SJCRH30 (cell line): ENCODE results near the gene CLEC3B. TPM values are rescaled to one million over a fixed set of nuclear protein-coding genes. Genes with fewer than 3 reads are reported as not detected.

ENCODE experiments used
- DNase-seq, 2 experiments: peaks; one replicate each; pipeline ENCODE4 v3.0.0-alpha.2; 2015 to 2020
- H3K27ac ChIP-seq: fragments of 250-450 bp; sonication (Bioruptor Pico); 2 replicates; pipeline ENCODE4 v1.5.1; 2020; ENCODE audit warnings: mild to moderate bottlenecking, moderate library complexity
- H3K27me3 ChIP-seq: fragments of 250-450 bp; sonication (Bioruptor Pico); 2 replicates; pipeline ENCODE4 v1.5.1; 2020; ENCODE audit warnings: mild to moderate bottlenecking, moderate library complexity
- H3K36me3 ChIP-seq: fragments of 250-450 bp; sonication (Bioruptor Pico); 2 replicates; pipeline ENCODE4 v1.5.1; 2020; ENCODE audit warnings: mild to moderate bottlenecking, moderate library complexity
- H3K4me1 ChIP-seq: fragments of 250-450 bp; sonication (Bioruptor Pico); 2 replicates; pipeline ENCODE4 v1.5.1; 2020; ENCODE audit warnings: mild to moderate bottlenecking, moderate library complexity
- H3K4me3 ChIP-seq: fragments of 250-450 bp; sonication (Bioruptor Pico); 2 replicates; pipeline ENCODE4 v1.5.1; 2020; ENCODE audit warnings: mild to moderate bottlenecking, moderate library complexity
- H3K9me3 ChIP-seq: fragments of 250-450 bp; sonication (Bioruptor Pico); replicated peaks from 2 replicates; pipeline ENCODE4 v1.5.1; 2020; ENCODE audit warnings: mild to moderate bottlenecking, moderate library complexity
- total RNA-seq: library from RNA; depleted of rRNA; stranded (reverse); fragments of >200 nt; shearing (Covaris generic); gene quantifications from 2 replicates; pipeline ENCODE4 v1.2.3, GENCODE V29; 2014

Gene CLEC3B
- total RNA-seq, 1 experiment from 2014 or later, result not detected

DNA sequence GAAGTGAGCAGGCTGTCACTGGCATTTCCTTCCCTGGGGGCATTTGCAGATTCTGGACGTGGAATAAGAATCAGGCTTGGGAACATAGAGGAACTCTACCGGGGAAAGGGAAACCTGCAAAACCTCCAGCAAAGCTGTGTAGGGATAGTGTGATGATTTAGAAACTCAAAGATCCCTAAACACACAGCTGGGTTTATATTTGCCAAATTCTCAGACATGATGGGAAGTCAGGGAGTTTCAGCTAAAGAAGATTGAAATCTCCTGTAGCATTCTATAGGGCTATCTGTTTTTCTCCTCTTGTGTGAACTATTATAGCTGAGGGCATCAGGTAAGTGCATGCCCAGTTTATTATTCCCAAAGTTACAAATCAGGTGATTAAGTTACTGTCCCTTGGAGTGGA lies 9.2 kb upstream of the CLEC3B start:
- H3K27me3 ChIP-seq, result no peaks in the 10 kb centered on the region
- peaks cover 8% of the 10 kb centered on the region for H3K4me1 ChIP-seq
- H3K9me3 ChIP-seq, result no peaks in the 10 kb centered on the region
- H3K36me3 ChIP-seq, result peaks cover 7% of the 10 kb centered on the region; the same call in 1 of the 2 replicates
- H3K27ac ChIP-seq, result no peak overlapping the region
- no peak for DNase-seq
- no peak overlapping the region for H3K4me3 ChIP-seq

DNA sequence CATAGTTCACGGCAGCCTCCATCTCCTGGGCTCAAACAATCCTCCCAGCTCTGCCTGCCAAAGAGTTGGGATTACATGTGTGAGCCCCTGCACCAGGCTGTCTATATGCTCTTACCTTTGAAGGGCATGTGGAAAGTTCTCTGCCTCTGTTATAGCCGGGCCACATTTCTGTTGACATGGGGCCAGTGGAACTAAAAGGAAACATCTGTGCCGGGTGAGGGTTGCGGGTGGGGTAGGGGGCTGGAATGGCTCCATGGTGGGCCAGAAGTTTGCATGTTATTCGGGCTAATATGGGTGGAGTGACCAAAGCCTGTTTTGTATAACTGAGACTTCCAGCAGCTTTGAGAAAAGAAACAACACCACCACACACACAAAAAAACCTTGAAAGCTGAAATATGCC lies 8.3 kb upstream of the CLEC3B start:
- peaks cover 7% of the 10 kb centered on the region; the same call in 1 of the 2 replicates for H3K36me3 ChIP-seq
- peaks cover under 1% of the 10 kb centered on the region; the same call in 1 of the 2 replicates for H3K4me1 ChIP-seq
- no peaks in the 10 kb centered on the region for H3K9me3 ChIP-seq
- no peak overlapping the region for H3K4me3 ChIP-seq
- DNase-seq, result no peak
- H3K27me3 ChIP-seq, result no peaks in the 10 kb centered on the region
- H3K27ac ChIP-seq, result no peak overlapping the region

DNA sequence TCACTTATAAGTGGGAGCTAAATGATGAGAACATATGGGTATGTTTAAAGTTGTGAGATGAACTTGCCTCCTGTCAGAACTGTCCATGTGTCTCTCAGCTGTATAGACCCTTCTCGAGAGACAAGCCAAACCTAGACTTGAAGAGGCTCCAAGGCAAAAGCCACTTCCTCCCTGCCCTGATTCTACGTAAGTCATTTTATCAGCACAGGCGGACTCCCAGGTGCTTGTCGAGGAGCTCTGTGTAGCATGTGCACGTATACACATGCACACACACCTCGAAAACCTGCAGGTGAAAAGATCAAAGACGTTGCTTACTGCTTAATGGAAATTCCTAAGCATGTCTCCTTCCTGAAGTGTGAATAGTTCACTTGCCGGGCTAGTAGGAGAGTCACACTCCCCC lies 5.6 kb upstream of the CLEC3B start:
- Histone ChIP-seq H3K9me3 (no peaks in the 10 kb centered on the region), H3K27ac (no peak overlapping the region), H3K27me3 (no peaks in the 10 kb centered on the region), H3K4me3 (no peak overlapping the region), H3K4me1 (no peaks in the 10 kb centered on the region; the same call in 1 of the 2 replicates), H3K36me3 (no peaks in the 10 kb centered on the region)
- no peak for DNase-seq

DNA sequence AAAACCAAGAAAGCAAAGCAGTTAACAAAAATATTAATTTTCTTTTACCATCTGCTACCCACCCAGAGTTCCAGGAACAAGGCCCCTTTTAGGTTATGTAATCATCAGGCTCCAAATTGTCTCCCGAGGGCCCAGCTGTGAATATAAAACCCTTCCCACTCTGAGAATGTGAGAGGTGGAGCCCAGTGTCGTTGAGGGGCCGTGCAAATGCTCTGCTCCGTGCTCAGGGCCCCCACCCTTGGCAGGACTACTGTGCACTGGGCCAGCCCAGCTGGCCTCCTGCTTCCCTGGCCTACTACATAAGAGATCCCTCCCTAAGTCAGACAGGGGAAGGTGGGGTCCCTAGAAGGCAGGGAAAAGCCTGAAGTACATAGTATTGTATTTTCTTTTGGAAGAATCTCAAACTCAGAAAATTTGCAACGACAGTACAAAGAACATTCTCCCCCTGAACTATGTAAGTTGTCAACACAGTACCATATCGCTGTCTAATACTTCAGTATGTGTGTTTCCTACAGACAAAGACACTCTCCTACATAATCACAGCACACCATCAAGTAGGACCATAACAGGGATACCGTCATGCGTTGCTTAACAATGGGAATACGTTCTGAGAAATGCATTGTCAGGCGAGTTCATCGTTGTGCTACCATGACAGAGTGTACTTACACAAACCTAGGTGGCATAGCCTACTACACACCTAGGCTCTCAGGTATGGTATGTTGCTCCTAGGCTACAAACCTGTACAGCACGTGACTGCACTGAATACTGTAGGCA lies 4.4 kb upstream of the CLEC3B start:
- Histone ChIP-seq H3K4me1 (no peaks in the 10 kb centered on the region; the same call in 1 of the 2 replicates), H3K36me3 (no peaks in the 10 kb centered on the region), H3K9me3 (no peaks in the 10 kb centered on the region), H3K4me3 (no peak overlapping the region), H3K27ac (no peak overlapping the region), H3K27me3 (no peaks in the 10 kb centered on the region)
- DNase-seq, result peak in 1 of 2 experiments; percentile 4

DNA sequence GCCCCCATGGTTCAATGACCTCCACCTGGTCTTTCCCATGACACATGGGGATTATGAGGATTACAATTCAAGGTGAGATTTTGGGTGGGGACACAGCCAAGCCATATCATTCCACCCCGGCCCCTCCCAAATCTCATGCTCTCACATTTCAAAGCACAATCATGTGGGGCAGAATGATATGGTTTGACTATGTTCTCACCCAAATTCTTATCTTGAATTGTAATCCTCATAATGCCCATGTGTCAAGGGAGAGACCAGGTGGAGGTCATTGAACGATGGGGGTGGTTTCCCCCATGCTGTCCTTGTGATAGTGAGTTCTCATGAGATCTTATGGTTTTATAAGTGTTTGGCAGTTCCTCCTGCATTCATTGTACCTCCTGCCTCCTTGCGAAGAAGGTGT lies 2.4 kb upstream of the CLEC3B start:
- Histone ChIP-seq H3K27ac (no peak overlapping the region), H3K4me3 (no peak overlapping the region), H3K27me3 (no peaks in the 10 kb centered on the region), H3K9me3 (no peaks in the 10 kb centered on the region), H3K36me3 (no peaks in the 10 kb centered on the region), H3K4me1 (no peaks in the 10 kb centered on the region; the same call in 1 of the 2 replicates)
- no peak for DNase-seq

DNA sequence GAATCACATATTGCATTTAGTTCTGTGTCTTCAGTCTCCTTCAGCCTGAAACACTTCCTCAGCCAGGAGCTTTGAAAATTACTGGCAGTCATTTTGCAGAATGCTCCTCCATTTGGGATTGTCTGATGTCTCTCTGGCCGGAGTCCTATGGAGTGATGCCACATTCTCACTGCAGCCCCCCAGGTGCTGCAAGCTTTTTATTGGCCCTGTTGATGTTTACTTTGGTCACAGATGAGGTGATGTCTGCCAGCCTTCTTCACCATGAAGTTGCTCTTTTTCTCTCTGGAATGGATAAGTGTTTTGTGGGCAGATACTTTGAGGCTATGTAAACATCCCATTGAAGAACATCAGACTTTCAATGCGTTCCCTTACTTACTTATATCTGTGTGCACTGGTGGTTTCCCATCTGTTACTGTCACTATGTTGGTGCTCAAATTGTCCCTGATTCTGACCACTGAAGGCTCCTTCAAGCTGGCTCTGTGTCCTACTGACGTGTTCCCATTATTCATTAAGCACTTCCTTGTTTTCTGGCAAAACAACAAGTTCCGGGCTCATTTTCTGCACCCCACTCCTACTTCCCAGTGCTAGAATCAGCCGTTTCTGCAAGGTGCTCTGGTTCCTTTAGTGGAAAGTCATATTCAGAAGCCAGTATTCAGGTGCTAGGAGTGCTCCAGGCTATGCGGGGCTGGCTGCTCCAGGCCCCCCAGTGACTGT lies 1.4 kb upstream of the CLEC3B start:
- no peaks in the 10 kb centered on the region for H3K36me3 ChIP-seq
- H3K27me3 ChIP-seq, result no peaks in the 10 kb centered on the region
- H3K4me1 ChIP-seq, result no peaks in the 10 kb centered on the region; the same call in 1 of the 2 replicates
- H3K27ac ChIP-seq, result no peak overlapping the region
- no peak for DNase-seq
- no peak overlapping the region for H3K4me3 ChIP-seq
- H3K9me3 ChIP-seq, result no peaks in the 10 kb centered on the region

DNA sequence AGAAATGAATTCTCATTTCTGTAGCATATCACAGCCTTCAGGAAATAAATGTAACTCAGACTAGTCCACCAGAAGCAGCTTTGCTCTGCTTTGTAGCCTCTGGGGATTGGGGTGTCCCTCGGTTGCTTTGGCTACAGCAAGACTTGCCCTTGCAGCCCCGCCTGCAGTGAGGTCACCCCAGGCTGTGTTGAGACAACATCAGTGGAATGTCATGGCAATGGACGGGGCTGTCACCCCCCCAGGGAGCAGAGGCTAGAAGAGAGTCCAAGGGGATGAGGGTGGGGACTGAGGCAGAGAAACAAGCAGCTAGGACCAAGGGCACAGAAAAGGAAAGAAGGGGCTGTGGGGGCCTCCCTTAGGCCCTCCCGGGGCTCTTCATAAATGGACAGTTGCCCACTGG lies 854 bp downstream of the CLEC3B start:
- Histone ChIP-seq H3K4me1 (no peaks in the 10 kb centered on the region; the same call in 1 of the 2 replicates), H3K27ac (no peak overlapping the region), H3K9me3 (no peaks in the 10 kb centered on the region), H3K27me3 (no peaks in the 10 kb centered on the region), H3K36me3 (no peaks in the 10 kb centered on the region), H3K4me3 (no peak overlapping the region)
- no peak for DNase-seq

DNA sequence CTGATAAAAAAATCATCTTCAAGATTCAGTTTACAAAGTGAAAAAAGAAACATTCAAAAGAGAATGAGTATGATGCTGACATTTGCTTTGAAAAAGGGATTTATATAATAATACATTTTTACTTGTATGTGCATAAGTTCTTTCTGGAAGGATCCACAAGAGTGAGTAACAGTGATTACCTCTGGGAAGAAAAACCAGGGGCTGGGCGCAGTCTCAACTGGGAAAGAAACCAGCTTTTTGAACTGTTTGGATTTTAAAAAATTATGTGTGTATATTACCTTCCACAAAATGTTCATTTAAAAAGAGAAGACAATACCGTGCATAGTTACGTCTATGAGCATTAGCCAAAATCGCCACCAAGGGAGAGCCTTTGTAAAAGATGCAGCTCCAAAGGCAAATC lies 1.3 kb downstream of the CLEC3B start:
- no peaks in the 10 kb centered on the region for H3K9me3 ChIP-seq
- H3K4me3 ChIP-seq, result no peak overlapping the region
- H3K27me3 ChIP-seq, result no peaks in the 10 kb centered on the region
- DNase-seq, result no peak
- no peaks in the 10 kb centered on the region; the same call in 1 of the 2 replicates for H3K4me1 ChIP-seq
- no peaks in the 10 kb centered on the region for H3K36me3 ChIP-seq
- H3K27ac ChIP-seq, result no peak overlapping the region

DNA sequence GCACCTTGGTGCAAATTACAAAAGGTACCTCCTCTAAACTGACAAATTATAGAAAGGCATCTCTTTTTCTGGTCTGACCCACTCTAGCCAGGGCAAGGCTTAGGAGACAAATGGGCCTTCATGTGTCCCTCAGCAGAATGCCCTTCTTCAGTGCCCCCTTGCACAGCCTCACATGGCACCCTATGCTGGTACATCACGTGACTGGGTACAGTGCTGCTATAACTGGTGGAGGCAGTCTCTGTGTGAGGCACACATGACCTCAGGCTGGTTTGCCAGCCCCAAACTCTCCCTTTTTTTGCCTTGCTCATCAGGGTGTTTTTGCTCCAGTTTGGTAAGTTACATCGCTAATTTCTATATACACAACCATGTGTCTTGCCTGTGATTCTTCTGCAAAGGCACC lies 3.1 kb downstream of the CLEC3B start:
- Histone ChIP-seq H3K27me3 (no peaks in the 10 kb centered on the region), H3K27ac (no peak overlapping the region), H3K36me3 (no peaks in the 10 kb centered on the region), H3K4me3 (no peak overlapping the region), H3K4me1 (no peaks in the 10 kb centered on the region; the same call in 1 of the 2 replicates), H3K9me3 (no peaks in the 10 kb centered on the region)
- DNase-seq, result no peak

DNA sequence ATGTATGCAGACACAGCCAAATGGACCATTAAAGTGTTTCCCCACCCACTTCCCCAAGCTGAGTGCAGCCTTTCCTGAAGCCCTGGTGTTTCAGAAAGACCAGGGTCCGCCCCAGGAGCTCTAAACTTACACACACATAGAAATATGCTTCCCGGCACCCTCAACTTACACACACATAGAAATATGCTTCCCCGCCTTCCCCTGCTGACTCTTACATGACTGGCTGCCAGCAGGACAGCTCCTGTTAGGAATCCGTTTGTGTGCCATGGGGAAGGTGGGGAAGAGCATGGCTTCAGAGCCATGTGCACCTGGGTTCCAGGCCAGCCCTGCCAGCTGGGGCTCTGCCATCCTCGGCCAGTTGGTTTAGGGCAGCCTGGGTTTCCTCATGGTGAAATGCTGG lies 3.6 kb downstream of the CLEC3B start:
- no peaks in the 10 kb centered on the region; the same call in 1 of the 2 replicates for H3K4me1 ChIP-seq
- DNase-seq, result no peak
- H3K9me3 ChIP-seq, result no peaks in the 10 kb centered on the region
- H3K27me3 ChIP-seq, result no peaks in the 10 kb centered on the region
- H3K4me3 ChIP-seq, result no peak overlapping the region
- H3K27ac ChIP-seq, result no peak overlapping the region
- H3K36me3 ChIP-seq, result no peaks in the 10 kb centered on the region

DNA sequence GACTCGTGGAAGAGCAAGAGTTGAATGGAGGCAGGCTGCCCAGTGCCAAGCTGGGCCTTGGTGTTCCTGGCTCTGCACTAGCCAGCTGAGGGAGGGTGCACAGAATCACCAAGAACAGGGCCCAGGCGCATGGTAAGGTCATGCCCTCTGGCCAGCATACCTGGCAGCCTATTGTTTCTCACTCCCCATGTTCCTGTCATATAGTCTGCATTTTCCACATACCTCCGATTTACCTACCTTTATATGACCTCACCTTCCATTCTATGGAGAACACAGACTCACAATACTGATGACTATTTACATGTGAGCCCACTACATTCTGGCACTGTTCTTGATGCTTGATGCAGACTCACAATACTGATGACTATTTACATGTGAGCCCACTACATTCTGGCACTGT lies 5.4 kb downstream of the CLEC3B start:
- Histone ChIP-seq H3K9me3 (no peaks in the 10 kb centered on the region), H3K36me3 (no peaks in the 10 kb centered on the region), H3K4me3 (no peak overlapping the region), H3K4me1 (no peaks in the 10 kb centered on the region), H3K27me3 (no peaks in the 10 kb centered on the region), H3K27ac (no peak overlapping the region)
- DNase-seq, result no peak

DNA sequence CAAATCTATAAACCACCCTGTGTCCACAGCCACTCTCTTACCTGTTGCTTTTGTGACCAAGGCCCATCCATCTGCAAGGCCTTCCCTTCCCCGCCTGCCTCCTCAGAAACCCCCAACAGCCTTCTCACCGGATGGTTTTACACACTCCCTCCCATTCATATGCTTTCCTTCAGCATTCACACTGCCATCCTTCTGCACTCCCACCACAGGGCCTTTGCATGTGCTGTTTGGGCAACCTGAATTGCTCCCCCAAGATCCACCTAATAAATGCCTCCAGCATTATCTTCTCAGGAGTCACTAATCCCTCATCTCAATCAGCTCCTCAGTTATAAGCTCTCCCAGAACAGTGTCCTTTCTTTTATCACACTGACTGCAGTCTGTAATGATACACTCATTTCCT lies 6.0 kb downstream of the CLEC3B start:
- no peak for DNase-seq
- Histone ChIP-seq H3K4me1 (no peaks in the 10 kb centered on the region), H3K27me3 (no peaks in the 10 kb centered on the region)

DNA sequence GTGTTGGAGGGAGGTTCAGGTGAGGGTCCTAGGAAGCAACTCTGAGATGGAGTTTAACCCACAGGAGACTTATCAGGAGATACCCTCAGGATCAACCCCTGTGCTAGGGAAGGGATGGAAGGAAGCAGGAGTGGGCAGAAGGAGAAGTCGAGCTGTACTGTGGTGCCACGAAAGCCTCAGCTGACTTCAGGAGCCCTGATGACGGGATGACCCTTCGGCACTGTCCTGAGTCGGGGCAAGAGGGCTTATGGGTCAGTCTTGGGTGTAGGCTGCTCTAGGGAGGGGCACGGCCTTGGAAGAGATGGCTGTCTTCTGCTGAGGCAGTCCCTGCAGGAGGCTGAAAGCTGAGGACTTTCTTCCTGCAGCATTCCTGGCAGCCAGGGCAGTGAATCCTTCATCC lies 7.7 kb downstream of the CLEC3B start:
- no peaks in the 10 kb centered on the region for H3K9me3 ChIP-seq
- H3K4me3 ChIP-seq, result no peak overlapping the region
- no peaks in the 10 kb centered on the region for H3K27me3 ChIP-seq
- no peak overlapping the region for H3K27ac ChIP-seq
- no peaks in the 10 kb centered on the region for H3K4me1 ChIP-seq
- H3K36me3 ChIP-seq, result no peaks in the 10 kb centered on the region
- DNase-seq, result no peak

More for the DNA sequence above, 6.0 kb downstream of the CLEC3B start:
- Histone ChIP-seq H3K36me3 (no peaks in the 10 kb centered on the region), H3K27ac (no peak overlapping the region), H3K4me3 (no peak overlapping the region), H3K9me3 (no peaks in the 10 kb centered on the region)

DNA sequence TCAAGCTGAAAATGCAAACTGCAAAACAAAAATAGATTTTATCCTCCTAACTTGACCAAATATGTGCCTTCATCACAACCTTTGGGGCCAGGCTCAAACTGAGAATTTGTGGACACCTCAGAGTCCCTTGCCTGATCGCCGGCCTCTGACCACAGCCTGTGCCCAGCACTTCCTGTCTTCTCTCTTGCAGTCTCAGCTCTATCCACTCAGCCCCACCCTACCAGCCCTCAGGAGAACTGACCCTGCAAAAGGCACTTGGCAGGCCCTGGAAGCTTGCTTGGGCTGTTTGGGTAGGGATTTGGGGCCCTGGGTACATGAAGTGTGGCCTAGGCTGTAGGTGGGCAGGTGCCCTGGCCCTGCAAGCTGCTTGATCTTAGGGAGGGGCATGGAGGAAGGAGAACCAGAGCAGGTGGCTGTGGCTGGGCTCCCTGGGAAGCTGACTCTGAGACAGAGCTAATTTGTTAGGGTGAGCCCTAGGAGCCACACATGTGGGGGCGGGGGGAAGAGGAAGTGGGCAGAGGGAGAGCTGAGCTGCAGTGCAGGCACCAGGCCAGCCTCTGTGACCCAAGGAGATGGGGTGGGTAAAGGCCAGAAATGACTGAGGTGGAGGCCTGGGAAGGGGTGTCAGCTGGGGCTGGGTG lies 8.6 kb downstream of the CLEC3B start:
- Histone ChIP-seq H3K4me3 (no peak overlapping the region), H3K27me3 (no peaks in the 10 kb centered on the region; the same call in 1 of the 2 replicates), H3K36me3 (no peaks in the 10 kb centered on the region), H3K4me1 (no peaks in the 10 kb centered on the region), H3K27ac (no peak overlapping the region), H3K9me3 (no peaks in the 10 kb centered on the region)
- DNase-seq, result peak; percentile 18 to 27
